GM20000 (cell line): ENCODE results near the gene FBXL17.

Experiments
- DNase-seq: peaks from one replicate; pipeline ENCODE4 v3.0.0; 2012; ENCODE audit warnings: low spot score
- TF ChIP-seq, protein P1 (sequence below): IDR thresholded peaks from 2 replicates; pipeline ENCODE4 v1.5.1; 2012; ENCODE audit warnings: mild to moderate bottlenecking, control low read depth; ENCODE audit errors: extremely low read depth, missing control alignments

Gene FBXL17

DNA sequence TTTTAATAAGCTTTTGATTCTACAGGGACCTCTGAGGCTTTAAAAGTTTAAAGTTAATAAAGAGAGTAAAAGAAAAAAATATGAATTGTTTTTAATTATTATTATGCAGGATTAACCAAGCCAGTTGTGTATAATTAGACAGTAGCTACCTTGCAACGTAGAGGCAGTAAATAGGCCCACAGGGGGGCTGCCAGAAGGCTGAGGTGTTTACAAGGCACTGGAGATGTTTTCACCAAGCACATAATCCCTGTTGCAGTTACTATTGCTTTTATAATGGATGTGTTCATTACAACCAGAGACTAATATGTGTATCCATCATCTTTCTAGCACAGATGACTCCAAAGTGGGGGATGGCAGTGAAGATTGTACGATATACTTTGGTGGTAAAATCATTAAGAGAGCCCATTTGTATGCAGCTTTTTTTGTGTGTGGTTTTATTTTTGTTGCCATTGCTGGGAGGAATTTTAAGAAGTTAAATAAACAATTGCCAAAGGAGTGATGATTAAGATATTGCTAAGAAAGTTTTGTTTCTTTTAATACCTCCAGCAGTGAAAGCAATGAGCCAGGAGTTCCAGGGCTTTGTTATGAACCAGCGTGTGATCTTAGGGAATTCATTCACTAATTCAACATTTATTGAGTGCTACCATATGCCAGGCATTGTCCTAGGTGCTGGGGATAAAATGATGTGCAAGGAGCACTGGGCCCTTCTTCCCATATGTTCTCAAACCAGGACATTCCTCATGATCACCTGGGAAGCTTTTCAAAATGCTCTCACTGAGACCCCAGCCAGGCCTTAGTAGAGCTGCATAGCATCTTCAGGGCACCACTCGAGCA, 572.5 kb downstream of the FBXL17 start:
- no peak for DNase-seq
- TF ChIP-seq, protein P1, sequence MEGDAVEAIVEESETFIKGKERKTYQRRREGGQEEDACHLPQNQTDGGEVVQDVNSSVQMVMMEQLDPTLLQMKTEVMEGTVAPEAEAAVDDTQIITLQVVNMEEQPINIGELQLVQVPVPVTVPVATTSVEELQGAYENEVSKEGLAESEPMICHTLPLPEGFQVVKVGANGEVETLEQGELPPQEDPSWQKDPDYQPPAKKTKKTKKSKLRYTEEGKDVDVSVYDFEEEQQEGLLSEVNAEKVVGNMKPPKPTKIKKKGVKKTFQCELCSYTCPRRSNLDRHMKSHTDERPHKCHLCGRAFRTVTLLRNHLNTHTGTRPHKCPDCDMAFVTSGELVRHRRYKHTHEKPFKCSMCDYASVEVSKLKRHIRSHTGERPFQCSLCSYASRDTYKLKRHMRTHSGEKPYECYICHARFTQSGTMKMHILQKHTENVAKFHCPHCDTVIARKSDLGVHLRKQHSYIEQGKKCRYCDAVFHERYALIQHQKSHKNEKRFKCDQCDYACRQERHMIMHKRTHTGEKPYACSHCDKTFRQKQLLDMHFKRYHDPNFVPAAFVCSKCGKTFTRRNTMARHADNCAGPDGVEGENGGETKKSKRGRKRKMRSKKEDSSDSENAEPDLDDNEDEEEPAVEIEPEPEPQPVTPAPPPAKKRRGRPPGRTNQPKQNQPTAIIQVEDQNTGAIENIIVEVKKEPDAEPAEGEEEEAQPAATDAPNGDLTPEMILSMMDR, result no peak
